ENCODE measurements around the gene BSDC1.

- TF ChIP-seq POLR2A (IDR thresholded peaks at IDR 0.05) (no peak), POLR2AphosphoS5 (IDR thresholded peaks at IDR 0.05) (no peak), CTCF (IDR thresholded peaks at IDR 0.05) (no peak), EP300 (IDR thresholded peaks at IDR 0.05) (no peak)
These were observed 4.2 kb upstream of the BSDC1 start for GRCh38 chr1:32398401-32398800.
